Gastrocnemius medialis (tissue), 4 donors: ENCODE data around the gene DNAH6. TPM values are rescaled to one million over a fixed set of nuclear protein-coding genes. Genes with fewer than 3 reads are reported as not detected.

Experiments used
- ATAC-seq, 2 donors: fragments of 150-250 bp; one replicate each; pipeline ENCODE4 v1.9.1; 2016
- DNase-seq, 2 donors: peaks; one replicate each; pipeline ENCODE4 v3.0.0-alpha.2; 2019
- H3K27ac ChIP-seq, 4 donors: fragments of 200-600 bp; sonication (generic); 1 replicate in 1 of 4; 2 replicates in 3 of 4; pipeline ENCODE4 v1.5.1; 2016 to 2018; ENCODE audit warnings: mild to moderate bottlenecking in 2 of 4, moderate library complexity in 1 of 4
- H3K27me3 ChIP-seq, 3 donors: fragments of 200-600 bp; sonication (generic) in 2 of 3; 1 replicate in 1 of 3; 2 replicates in 2 of 3; pipeline versions ENCODE4 v1.5.1 to v1.6.0; 2016 to 2019; ENCODE audit warnings: mild to moderate bottlenecking in 1 of 3, moderate library complexity in 1 of 3
- H3K36me3 ChIP-seq, 2 donors: fragments of 200-600 bp; sonication (generic) in 1 of 2; one replicate each; pipeline ENCODE4 v1.5.1; 2017 to 2018
- H3K4me1 ChIP-seq, 2 donors: fragments of 200-600 bp; sonication (generic) in 1 of 2; one replicate each; pipeline ENCODE4 v1.5.1; 2016 to 2017; ENCODE audit warnings: mild to moderate bottlenecking in 2 of 2
- H3K4me3 ChIP-seq, 4 donors: fragments of 200-600 bp; sonication (generic) in 3 of 4; 1 replicate in 1 of 4; 2 replicates in 3 of 4; pipeline ENCODE4 v1.5.1; 2016 to 2019; ENCODE audit warnings: mild to moderate bottlenecking in 2 of 4
- H3K9me3 ChIP-seq, 3 donors: fragments of 200-600 bp; sonication (generic) in 2 of 3; 1 replicate in 1 of 3; 2 replicates in 2 of 3; pipeline ENCODE4 v1.5.1; 2016 to 2019
- CTCF ChIP-seq, 5 experiments: fragments of 450-650 bp in 3 of 5; fragments of 200-600 bp in 2 of 5; sonication (generic) in 2 of 5; IDR thresholded peaks in 4 of 5; conservative IDR thresholded peaks in 1 of 5; 1 replicate in 4 of 5; 2 replicates in 1 of 5; pipeline ENCODE4 v1.5.1; 2016 to 2019; ENCODE audit warnings: antibody characterized with exemption in 5 of 5, mild to moderate bottlenecking in 3 of 5, moderate library complexity in 3 of 5
- POLR2A ChIP-seq, 2 donors: fragments of 450-650 bp; IDR thresholded peaks; one replicate each; pipeline ENCODE4 v1.6.1; 2017; ENCODE audit warnings: antibody characterized with exemption in 2 of 2, mild to moderate bottlenecking in 2 of 2, moderate library complexity in 2 of 2
- in situ Hi-C, 4 donors: fragments of 200-750 bp; cut with MboI; loops; one replicate each; pipeline versions ENCODE4 v1.15.0 to v1.8.0; 2017; ENCODE audit warnings: low sequenced_read_pairs in 4 of 4
- intact Hi-C: fragments of 100-400 bp; cut with DNase I; formaldehyde crosslinking; loops from one replicate; pipeline ENCODE4 v1.15.1; 2023; ENCODE audit warnings: low total_unique reads
- total RNA-seq, 4 donors: library from RNA; depleted of rRNA; stranded (reverse); fragments of >200 nt; gene quantifications; one replicate each; pipeline versions ENCODE4 v1.1.0 to v1.2.3, GENCODE V29; 2016

DNAH6 gene
- total RNA-seq, 4 donors from 2014 or later, result not detected

- H3K9me3 ChIP-seq, result no peaks in the 10 kb centered on the region
- in situ Hi-C loops, result no loop called here
These were observed 295.6 kb downstream of the DNAH6 start for GRCh38 chr2:84811839-84812431.

GRCh38 chr2:84815146-84815545 is 298.8 kb downstream of the DNAH6 start:
- DNase-seq (no peak), ATAC-seq (no peak)
- Histone ChIP-seq H3K27me3 (no peaks in the 10 kb centered on the region), H3K36me3 (no peaks in the 10 kb centered on the region), H3K4me1 (no peaks in the 10 kb centered on the region), H3K4me3 (no peak overlapping the region), H3K9me3 (no peaks in the 10 kb centered on the region), H3K27ac (no peak overlapping the region)
- no peak for TF ChIP-seq CTCF (IDR thresholded peaks at IDR 0.05 in 4 of 5, conservative IDR thresholded peaks at IDR 0.05 in 1 of 5)
- no peak for TF ChIP-seq POLR2A (IDR thresholded peaks at IDR 0.05)
- in situ Hi-C loops (no loop called here), intact Hi-C loops (no loop called here)

More at GRCh38 chr2:84811839-84812431, 295.6 kb downstream of the DNAH6 start:
- intact Hi-C loops, result no loop called here
- H3K4me1 ChIP-seq, result no peaks in the 10 kb centered on the region
- no peak for DNase-seq
- H3K36me3 ChIP-seq, result no peaks in the 10 kb centered on the region
- TF ChIP-seq CTCF (IDR thresholded peaks at IDR 0.05 in 4 of 5, conservative IDR thresholded peaks at IDR 0.05 in 1 of 5), result no peak
- no peak for TF ChIP-seq POLR2A (IDR thresholded peaks at IDR 0.05)
- H3K27me3 ChIP-seq, result no peaks in the 10 kb centered on the region
- no peak overlapping the region for H3K4me3 ChIP-seq
- no peak overlapping the region for H3K27ac ChIP-seq
- ATAC-seq, result no peak

- Histone ChIP-seq H3K27ac (no peak overlapping the region), H3K36me3 (no peaks in the 10 kb centered on the region), H3K27me3 (no peaks in the 10 kb centered on the region), H3K4me1 (no peaks in the 10 kb centered on the region), H3K9me3 (no peaks in the 10 kb centered on the region), H3K4me3 (no peak overlapping the region)
- in situ Hi-C loops, result no loop called here
- intact Hi-C loops, result no loop called here
- ATAC-seq, result no peak
- TF ChIP-seq POLR2A (IDR thresholded peaks at IDR 0.05) (no peak), CTCF (IDR thresholded peaks at IDR 0.05 in 4 of 5, conservative IDR thresholded peaks at IDR 0.05 in 1 of 5) (no peak)
- DNase-seq, result no peak
These were observed 300.2 kb downstream of the DNAH6 start for GRCh38 chr2:84816426-84817026.

- H3K27ac ChIP-seq, result no peak overlapping the region
- TF ChIP-seq CTCF (IDR thresholded peaks at IDR 0.05 in 4 of 5, conservative IDR thresholded peaks at IDR 0.05 in 1 of 5) (no peak), POLR2A (IDR thresholded peaks at IDR 0.05) (no peak)
- ATAC-seq (no peak), DNase-seq (no peak)
- H3K9me3 ChIP-seq, result no peaks in the 10 kb centered on the region
- intact Hi-C loops, result no loop called here
- H3K4me1 ChIP-seq, result no peaks in the 10 kb centered on the region
- in situ Hi-C loops, result no loop called here
- H3K36me3 ChIP-seq, result no peaks in the 10 kb centered on the region
- no peaks in the 10 kb centered on the region for H3K27me3 ChIP-seq
- H3K4me3 ChIP-seq, result no peak overlapping the region
These were observed 300.9 kb downstream of the DNAH6 start for GRCh38 chr2:84817239-84817655.
